H1 (cell line): ENCODE data around the gene CIAO3. TPM values are rescaled to one million over a fixed set of nuclear protein-coding genes. Genes with fewer than 3 reads are reported as not detected.

Experiments
- CTCF ChIA-PET: fragments of 300-600 bp; sonication (Branson Sonifier 250); formaldehyde crosslinking; loops from one replicate; lab custom pipeline; 2021; ENCODE audit not compliant: partially characterized antibody; lab: Charles Lee
- POLR2A ChIA-PET: fragments of 300-600 bp; sonication (Branson Sonifier 250); formaldehyde crosslinking; loops from one replicate; lab custom pipeline; 2021; ENCODE audit warnings: inconsistent platforms; ENCODE audit not compliant: partially characterized antibody; lab: Charles Lee
- DNase-seq, 2 experiments: peaks; one replicate each; pipeline versions ENCODE4 v3.0.0 to v3.0.0-alpha.2; 2010 to 2022; ENCODE audit warnings: low spot score in 2 of 2, low read depth in 1 of 2, mixed read lengths in 1 of 2
- FAIRE-seq: peaks from 2 replicates; lab custom pipeline; 2011; peaks lifted over from hg19 to GRCh38; lab: Jason Lieb, UNC
- H2AFZ ChIP-seq: 2 replicates; pipeline ENCODE4 v1.8.1; 2012; ENCODE audit warnings: low read length, inconsistent platforms
- H2AK5ac ChIP-seq: 2 replicates; pipeline ENCODE4 v1.6.1; 2013; ENCODE audit warnings: low read depth, low read length
- H2BK120ac ChIP-seq: replicated peaks from 2 replicates; pipeline ENCODE3; 2013; ENCODE audit warnings: low read depth, low read length, inconsistent platforms
- H2BK12ac ChIP-seq: 2 replicates; pipeline ENCODE4 v1.6.1; 2013; ENCODE audit warnings: low read depth, low read length
- H2BK15ac ChIP-seq: 2 replicates; pipeline ENCODE4 v1.6.1; 2013; ENCODE audit warnings: low read length
- H2BK20ac ChIP-seq: 2 replicates; pipeline ENCODE4 v1.6.1; 2013; ENCODE audit warnings: low read length
- H2BK5ac ChIP-seq: 2 replicates; pipeline ENCODE4 v1.6.1; 2013; ENCODE audit warnings: low read depth, low read length
- H3K14ac ChIP-seq: 2 replicates; pipeline ENCODE4 v1.6.1; 2013; ENCODE audit warnings: inconsistent platforms; ENCODE audit not compliant: insufficient read length
- H3K18ac ChIP-seq: 2 replicates; pipeline ENCODE4 v1.6.1; 2013; ENCODE audit warnings: low read length; ENCODE audit errors: extremely low read depth
- H3K23ac ChIP-seq: 2 replicates; pipeline ENCODE4 v1.6.1; 2013; ENCODE audit warnings: inconsistent platforms; ENCODE audit not compliant: insufficient read length
- H3K23me2 ChIP-seq: 2 replicates; pipeline ENCODE4 v1.6.1; 2013; ENCODE audit warnings: low read depth, low read length
- H3K27ac ChIP-seq: 2 replicates; pipeline ENCODE4 v1.6.1; 2011; ENCODE audit warnings: low read depth, low read length, inconsistent platforms
- H3K27me3 ChIP-seq, 4 experiments: replicated peaks in 1 of 4; 1 replicate in 1 of 4; 2 replicates in 3 of 4; pipeline versions ENCODE4 v1.6.1 to v1.8.1; 2011 to 2013; ENCODE audit warnings: low read length in 3 of 4, mild to moderate bottlenecking in 3 of 4, inconsistent platforms in 2 of 4, mixed read lengths in 2 of 4, moderate library complexity in 1 of 4; ENCODE audit not compliant: control insufficient read depth in 3 of 4, insufficient read depth in 3 of 4; ENCODE audit errors: extremely low read depth in 1 of 4
- H3K36me3 ChIP-seq, 4 experiments: 2 replicates each; pipeline versions ENCODE4 v1.6.1 to v1.8.1; 2011 to 2013; ENCODE audit warnings: mild to moderate bottlenecking in 4 of 4, low read length in 3 of 4, moderate library complexity in 2 of 4, control low read depth in 1 of 4, inconsistent platforms in 1 of 4; ENCODE audit not compliant: insufficient read depth in 4 of 4, control insufficient read depth in 2 of 4
- H3K4ac ChIP-seq: replicated peaks from 2 replicates; pipeline ENCODE3; 2013; ENCODE audit warnings: low read length, low read depth, mixed read lengths, inconsistent platforms; ENCODE audit not compliant: insufficient read length
- H3K4me1 ChIP-seq, 4 experiments: replicated peaks in 1 of 4; 1 replicate in 1 of 4; 2 replicates in 3 of 4; pipeline versions ENCODE4 v1.6.1 to v1.8.1; 2011 to 2013; ENCODE audit warnings: low read length in 3 of 4, inconsistent platforms in 2 of 4, mixed read lengths in 1 of 4; ENCODE audit not compliant: insufficient read depth in 4 of 4, control insufficient read depth in 3 of 4
- H3K4me2 ChIP-seq, 2 experiments: 2 replicates each; pipeline versions ENCODE4 v1.6.1 to v1.8.1; 2011 to 2013; ENCODE audit warnings: low read depth in 2 of 2, low read length in 2 of 2, control low read depth in 1 of 2, inconsistent platforms in 1 of 2, mild to moderate bottlenecking in 1 of 2; ENCODE audit not compliant: insufficient read depth in 1 of 2
- H3K4me3 ChIP-seq, 4 experiments: fragments of 200-600, 300-600 bp in 1 of 4; sonication (generic), shearing (Covaris generic), sonication (Bioruptor Twin) in 1 of 4; 2 replicates each; pipeline versions ENCODE4 v1.5.1 to v1.8.1; 2011 to 2016; ENCODE audit warnings: low read length in 4 of 4, low read depth in 3 of 4, control low read depth in 2 of 4, inconsistent platforms in 2 of 4, mild to moderate bottlenecking in 2 of 4, mixed read lengths in 1 of 4, moderate library complexity in 1 of 4; ENCODE audit not compliant: insufficient read depth in 2 of 4; ENCODE audit errors: extremely low read depth in 1 of 4
- H3K56ac ChIP-seq: replicated peaks from 2 replicates; pipeline ENCODE3; 2013; ENCODE audit warnings: low read depth, mild to moderate bottlenecking, mixed read lengths, low read length, inconsistent platforms; ENCODE audit not compliant: insufficient read length
- H3K79me1 ChIP-seq: 2 replicates; pipeline ENCODE4 v1.6.1; 2013; ENCODE audit warnings: low read depth, low read length, control low read depth
- H3K79me2 ChIP-seq, 2 experiments: 2 replicates each; pipeline versions ENCODE4 v1.6.1 to v1.8.1; 2012 to 2013; ENCODE audit warnings: low read length in 2 of 2, mild to moderate bottlenecking in 2 of 2, inconsistent platforms in 1 of 2; ENCODE audit not compliant: insufficient read depth in 2 of 2, control insufficient read depth in 1 of 2
- H3K9ac ChIP-seq, 4 experiments: replicated peaks in 1 of 4; 1 replicate in 1 of 4; 2 replicates in 3 of 4; pipeline versions ENCODE4 v1.6.1 to v1.8.1; 2011 to 2013; ENCODE audit warnings: low read depth in 3 of 4, low read length in 3 of 4, control low read depth in 2 of 4, mild to moderate bottlenecking in 2 of 4, moderate library complexity in 2 of 4, inconsistent platforms in 1 of 4; ENCODE audit errors: extremely low read depth in 1 of 4
- H3K9me3 ChIP-seq, 2 experiments: 2 replicates each; pipeline versions ENCODE4 v1.6.1 to v1.8.1; 2012 to 2013; ENCODE audit warnings: mild to moderate bottlenecking in 2 of 2, moderate library complexity in 2 of 2, control low read depth in 1 of 2, inconsistent platforms in 1 of 2, low read depth in 1 of 2, low read length in 1 of 2, mixed read lengths in 1 of 2; ENCODE audit not compliant: insufficient read depth in 2 of 2
- H4K20me1 ChIP-seq, 2 experiments: replicated peaks in 1 of 2; 2 replicates each; pipeline versions ENCODE3 to v1.8.1; 2011 to 2013; ENCODE audit warnings: inconsistent platforms in 2 of 2, low read length in 2 of 2, mild to moderate bottlenecking in 1 of 2; ENCODE audit not compliant: insufficient read depth in 2 of 2, control insufficient read depth in 1 of 2
- H4K5ac ChIP-seq: 2 replicates; pipeline ENCODE4 v1.6.1; 2013; ENCODE audit warnings: low read length, low read depth, mixed read lengths, inconsistent platforms; ENCODE audit not compliant: insufficient read length
- H4K8ac ChIP-seq: 2 replicates; pipeline ENCODE4 v1.8.0; 2013; ENCODE audit warnings: mild to moderate bottlenecking, moderate library complexity, low read length, inconsistent platforms; ENCODE audit not compliant: insufficient read depth; ENCODE audit errors: extremely low read depth
- H4K91ac ChIP-seq: replicated peaks from 2 replicates; pipeline ENCODE3; 2013; ENCODE audit warnings: low read length, mixed read lengths, inconsistent platforms; ENCODE audit not compliant: insufficient read length
- KDM1A ChIP-seq: fragments of 200-600, 300-600 bp; sonication (generic); IDR thresholded peaks from 2 replicates; pipeline ENCODE4 v1.7.1; 2016; ENCODE audit warnings: mild to moderate bottlenecking, low read length, borderline replicate concordance
- SIRT6 ChIP-seq: IDR thresholded peaks from one replicate; pipeline ENCODE4 v1.7.1; 2012; ENCODE audit warnings: low read length, inconsistent platforms
- SP2 ChIP-seq: IDR thresholded peaks from 2 replicates; pipeline ENCODE4 v1.6.1; 2012; ENCODE audit warnings: mild to moderate bottlenecking, low read length, inconsistent platforms
- ZNF274 ChIP-seq: IDR thresholded peaks from 2 replicates; pipeline ENCODE4 v1.7.0; 2012; ENCODE audit warnings: low read length, borderline replicate concordance; ENCODE audit errors: extremely low read depth
- WGBS, 2 experiments: shearing (Covaris generic) in 1 of 2; methylation state at CpG; one replicate each; pipeline versions ENCODE4 v1.1.6 to v1.1.7; 2013 to 2015; ENCODE audit warnings: low lambda C conversion rate in 2 of 2, mixed read lengths in 2 of 2, inconsistent platforms in 1 of 2, low coverage in 1 of 2, missing lambda C conversion rate in 1 of 2; ENCODE audit not compliant: insufficient replicate concordance in 2 of 2, insufficient coverage in 1 of 2, insufficient read length in 1 of 2; ENCODE audit errors: extremely low coverage in 1 of 2, missing lambda C conversion rate in 1 of 2; 5-methylcytosine and 5-hydroxymethylcytosine counted together
- polyA plus RNA-seq, 7 experiments: library from polyadenylated mRNA; depleted of rRNA in 3 of 7; stranded (reverse) in 5 of 7; unstranded in 2 of 7; fragments of >200 nt in 5 of 7; fragments of 200-250 nt in 2 of 7; gene quantifications; 1 replicate in 5 of 7; 2 replicates in 1 of 7; 4 replicates in 1 of 7; pipeline versions ENCODE4 v1.2.1 to v1.2.3, GENCODE V29; 2011 to 2013; ENCODE audit warnings: missing spikeins in 2 of 7, mixed read lengths in 2 of 7
- total RNA-seq: library from RNA; stranded (reverse); fragmentation: NEBNext Ultra II Directional; extraction: Animal tissue kit (Norgen Biotek cat#: 25700); gene quantifications from 2 replicates; pipeline ENCODE4 v1.2.1, GENCODE V29; 2021

The CIAO3 gene
- total and polyA plus RNA-seq, 2 of the 8 experiments (the other 6 are each of a cell fraction or from before 2014, with no cell fraction given): 20.0 to 20.4 TPM

GRCh38 chr16:772959-773358, 32.2 kb upstream of the CIAO3 start:
- ChIA-PET POLR2A (interaction anchor here (1.2 to 2.0 kb wide), 3 partner anchors 27 to 56 kb away, joined by 4 to 8 read pairs (median 4); no protein-coding TSS in a partner anchor), CTCF (interaction anchor here (1.0 to 6.0 kb wide), 5 partner anchors 12 to 62 kb away, joined by 3 to 35 read pairs (median 8); no protein-coding TSS in a partner anchor)
- no peak overlapping the region for H2BK20ac ChIP-seq
- H4K20me1 ChIP-seq: no peaks in the 10 kb centered on the region
- H2AK5ac ChIP-seq: no peak overlapping the region
- H3K36me3 ChIP-seq: no peaks in the 10 kb centered on the region
- no peaks in the 10 kb centered on the region; the same call in 1 of the 2 replicates for H3K23me2 ChIP-seq
- no peaks in the 10 kb centered on the region for H3K79me2 ChIP-seq
- 97% methylated on average over 17 of the region's 18 CpGs; no CpG with 5 or more reads in 1 of the 2 experiments for WGBS, 2 experiments
- TF ChIP-seq ZNF274 (no peak), SIRT6 (no peak), SP2 (no peak), KDM1A (no peak)
- H3K9ac ChIP-seq: no peak overlapping the region
- H3K56ac ChIP-seq: no peak overlapping the region
- H3K79me1 ChIP-seq: no peaks in the 10 kb centered on the region
- FAIRE-seq: no peak
- H2AFZ ChIP-seq: no peak overlapping the region
- 0 out of 2 replicates have a peak overlapping the region, but pooled peaks have one; percentile 29 for H2BK15ac ChIP-seq
- H2BK120ac ChIP-seq: no peak overlapping the region
- no peaks in the 10 kb centered on the region; a peak in 1 of 7 replicates for H3K27me3 ChIP-seq
- H3K4ac ChIP-seq: no peak overlapping the region
- no peak overlapping the region for H4K5ac ChIP-seq
- H2BK12ac ChIP-seq: peak overlapping the region; percentile 68; the same call in 1 of the 2 replicates
- H3K4me3 ChIP-seq: no peak overlapping the region
- no peak overlapping the region for H3K14ac ChIP-seq
- H3K18ac ChIP-seq: no peak overlapping the region
- DNase-seq: no peak
- no peak overlapping the region for H3K4me2 ChIP-seq
- no peak overlapping the region for H3K23ac ChIP-seq
- H3K4me1 ChIP-seq: peaks cover 0 to 8% (median 6%) of the 10 kb centered on the region in 4 experiments; a peak in 5 of 7 replicates
- no peak overlapping the region for H4K91ac ChIP-seq
- no peak overlapping the region for H4K8ac ChIP-seq
- no peak overlapping the region; the same call in 1 of the 2 replicates for H2BK5ac ChIP-seq
- no peak overlapping the region for H3K27ac ChIP-seq
- no peaks in the 10 kb centered on the region for H3K9me3 ChIP-seq
